Measurements from ENCODE around the gene NUP214.

- TF ChIP-seq MAX (IDR thresholded peaks at IDR 0.05; ENCODE audit: low read depth): no peak
- TF ChIP-seq FOXM1 (IDR thresholded peaks at IDR 0.05; ENCODE audit: low read depth): no peak
- no peak for TF ChIP-seq EP300 (IDR thresholded peaks at IDR 0.05; ENCODE audit: borderline replicate concordance in 1 of 2, low read depth in 1 of 2, low read length in 1 of 2)
- no peak for TF ChIP-seq CHD2 (IDR thresholded peaks at IDR 0.05; ENCODE audit: low read length, partially characterized antibody)
- TF ChIP-seq CTCF (IDR thresholded peaks at IDR 0.05): no peak
Measured at GRCh38 chr9:131237931-131238401, 112.6 kb downstream of the NUP214 start.

Data from SK-N-SH (cell line).